ENCODE measurements around the gene LIF. TPM values are rescaled to one million over a fixed set of nuclear protein-coding genes. Genes with fewer than 3 reads are reported as not detected.

LIF gene
- total RNA-seq, 6 donors from 2014 or later = 0.89 to 16.9 (median 3.8) TPM

GRCh38 chr22:30221121-30221992 lies 25.2 kb downstream of the LIF start:
- 58 to 61% methylated on average over 25 to 26 of the region's 26 CpGs for WGBS, 2 donors
- ATAC-seq (ENCODE audit: low FRiP score in 2 of 2) (peak in 1 of 2 donors; percentile 13), DNase-seq (peak in 1 of 2 donors; percentile 85)
- Histone ChIP-seq H3K27me3 (no peaks in the 10 kb centered on the region), H3K27ac (peak overlapping the region in 1 of 4 donors; percentile 36), H3K36me3 (no peaks in the 10 kb centered on the region), H3K4me3 (no peak overlapping the region), H3K4me1 (no peaks in the 10 kb centered on the region), H3K9me3 (no peaks in the 10 kb centered on the region)
- TF ChIP-seq POLR2AphosphoS5 (IDR thresholded peaks at IDR 0.05) (no peak), CTCF (IDR thresholded peaks at IDR 0.05) (no peak), POLR2A (IDR thresholded peaks at IDR 0.05) (no peak), EP300 (IDR thresholded peaks at IDR 0.05) (no peak)

GRCh38 chr22:30220338-30221012 lies 26.1 kb downstream of the LIF start:
- Histone ChIP-seq H3K4me1 (no peaks in the 10 kb centered on the region), H3K9me3 (no peaks in the 10 kb centered on the region), H3K27me3 (no peaks in the 10 kb centered on the region), H3K36me3 (no peaks in the 10 kb centered on the region), H3K27ac (peak overlapping the region in 1 of 4 donors; percentile 36), H3K4me3 (no peak overlapping the region)
- TF ChIP-seq POLR2A (IDR thresholded peaks at IDR 0.05) (no peak), EP300 (IDR thresholded peaks at IDR 0.05) (no peak), CTCF (IDR thresholded peaks at IDR 0.05) (no peak), POLR2AphosphoS5 (IDR thresholded peaks at IDR 0.05) (no peak)
- no peak for ATAC-seq (ENCODE audit: low FRiP score in 2 of 2)
- no peak for DNase-seq
- 77 to 80% methylated on average over 7 of the region's 7 CpGs for WGBS, 2 donors

GRCh38 chr22:30219668-30220278 lies 26.8 kb downstream of the LIF start:
- TF ChIP-seq POLR2A (IDR thresholded peaks at IDR 0.05) (no peak), CTCF (IDR thresholded peaks at IDR 0.05) (no peak), EP300 (IDR thresholded peaks at IDR 0.05) (no peak), POLR2AphosphoS5 (IDR thresholded peaks at IDR 0.05) (no peak)
- Histone ChIP-seq H3K4me1 (no peaks in the 10 kb centered on the region), H3K9me3 (no peaks in the 10 kb centered on the region), H3K27me3 (no peaks in the 10 kb centered on the region), H3K36me3 (no peaks in the 10 kb centered on the region), H3K4me3 (no peak overlapping the region), H3K27ac (no peak overlapping the region)
- ATAC-seq (ENCODE audit: low FRiP score in 2 of 2) (no peak), DNase-seq (no peak)

GRCh38 chr22:30219049-30219654 lies 27.4 kb downstream of the LIF start:
- Histone ChIP-seq H3K36me3 (no peaks in the 10 kb centered on the region), H3K4me3 (no peak overlapping the region), H3K27ac (no peak overlapping the region), H3K9me3 (no peaks in the 10 kb centered on the region), H3K4me1 (no peaks in the 10 kb centered on the region), H3K27me3 (no peaks in the 10 kb centered on the region)
- 77 to 82% methylated on average over 8 of the region's 8 CpGs for WGBS, 2 donors
- DNase-seq (no peak), ATAC-seq (ENCODE audit: low FRiP score in 2 of 2) (no peak)
- no peak for TF ChIP-seq CTCF (IDR thresholded peaks at IDR 0.05)
- no peak for TF ChIP-seq EP300 (IDR thresholded peaks at IDR 0.05)
- no peak for TF ChIP-seq POLR2A (IDR thresholded peaks at IDR 0.05)
- no peak for TF ChIP-seq POLR2AphosphoS5 (IDR thresholded peaks at IDR 0.05)

Measured in upper lobe of left lung (tissue), 6 donors.